GM23338 (cell line): Measurements from ENCODE around the gene RYR2. TPM values are rescaled to one million over a fixed set of nuclear protein-coding genes. Genes with fewer than 3 reads are reported as not detected.

Experiments
- ATAC-seq: fragments of 200-7000 bp; cut with Tn5 transposase; 3 replicates; pipeline ENCODE4 v1.9.1; 2020
- DNase-seq: peaks from one replicate; pipeline ENCODE4 v3.0.0-alpha.2; 2015; ENCODE audit warnings: low spot score
- H2AFZ ChIP-seq: fragments of 200-600 bp; sonication (generic); 2 replicates; pipeline ENCODE4 v1.8.0; 2016; ENCODE audit warnings: antibody characterized with exemption, mild to moderate bottlenecking, moderate library complexity
- H3F3A ChIP-seq: fragments of 200-600 bp; sonication (generic); replicated peaks from 2 replicates; pipeline ENCODE4 v1.8.0; 2017; ENCODE audit warnings: antibody characterized with exemption, mixed run types, low read depth
- H3K27ac ChIP-seq: fragments of 200-600 bp; sonication (generic); 2 replicates; pipeline ENCODE4 v1.6.1; 2016; ENCODE audit warnings: low read depth
- H3K27me3 ChIP-seq: fragments of 200-600 bp; sonication (generic); 2 replicates; pipeline ENCODE4 v1.8.0; 2016; ENCODE audit warnings: mild to moderate bottlenecking, mixed run types, moderate library complexity; ENCODE audit not compliant: insufficient read depth
- H3K36me3 ChIP-seq: fragments of 200-600 bp; sonication (generic); 2 replicates; pipeline ENCODE4 v1.8.0; 2016; ENCODE audit warnings: mild to moderate bottlenecking; ENCODE audit not compliant: insufficient read depth
- H3K4me1 ChIP-seq: fragments of 200-600 bp; sonication (generic); 2 replicates; pipeline ENCODE4 v1.8.0; 2016; ENCODE audit warnings: mild to moderate bottlenecking, moderate library complexity; ENCODE audit not compliant: insufficient read depth
- H3K4me2 ChIP-seq: fragments of 200-600 bp; sonication (generic); 2 replicates; pipeline ENCODE4 v1.7.1; 2017; ENCODE audit warnings: mixed run types
- H3K4me3 ChIP-seq: fragments of 200-600 bp; sonication (generic); 2 replicates; pipeline ENCODE4 v1.6.1; 2016; ENCODE audit warnings: mixed run types
- H3K79me2 ChIP-seq: fragments of 200-600 bp; sonication (generic); replicated peaks from 2 replicates; pipeline ENCODE4 v1.8.0; 2017; ENCODE audit warnings: mild to moderate bottlenecking; ENCODE audit not compliant: insufficient read depth
- H3K9me2 ChIP-seq: fragments of 200-600 bp; sonication (generic); 2 replicates; pipeline ENCODE4 v1.8.0; 2017; ENCODE audit not compliant: insufficient read depth
- H4K20me1 ChIP-seq: fragments of 200-600 bp; sonication (generic); replicated peaks from 2 replicates; pipeline ENCODE4 v1.8.0; 2017; ENCODE audit warnings: mild to moderate bottlenecking; ENCODE audit not compliant: insufficient read depth
- H3K27ac Mint-ChIP-seq: 2 replicates; pipeline ENCODE4 v1.8.0; 2020; ENCODE audit warnings: inconsistent platforms, mild to moderate bottlenecking, moderate library complexity, mixed read lengths
- H3K27me3 Mint-ChIP-seq: 3 replicates; pipeline ENCODE4 v1.8.0; 2022; ENCODE audit warnings: low read depth, mild to moderate bottlenecking, moderate library complexity, mixed read lengths, inconsistent platforms; ENCODE audit not compliant: insufficient read depth, poor library complexity
- H3K36me3 Mint-ChIP-seq: 3 replicates; pipeline ENCODE4 v1.8.0; 2021; ENCODE audit warnings: low read depth, mild to moderate bottlenecking, inconsistent platforms, moderate library complexity, mixed read lengths
- H3K4me1 Mint-ChIP-seq: 3 replicates; pipeline ENCODE4 v1.8.0; 2020; ENCODE audit warnings: mild to moderate bottlenecking, inconsistent platforms, mixed read lengths
- H3K4me3 Mint-ChIP-seq: 3 replicates; pipeline ENCODE4 v1.8.0; 2021; ENCODE audit warnings: moderate library complexity, mild to moderate bottlenecking, inconsistent platforms, mixed read lengths
- H3K9me3 Mint-ChIP-seq: 3 replicates; pipeline ENCODE4 v1.8.0; 2020; ENCODE audit warnings: moderate library complexity, mild to moderate bottlenecking, inconsistent platforms, mixed read lengths
- CREB1 ChIP-seq: fragments of 250-450 bp; sonication (Bioruptor Pico); IDR thresholded peaks from 2 replicates; pipeline ENCODE4 v1.5.0; 2020; ENCODE audit warnings: low read depth, mild to moderate bottlenecking, moderate library complexity
- EZH2 ChIP-seq: fragments of 200-600 bp; sonication (generic); IDR thresholded peaks from one replicate; pipeline ENCODE4 v1.8.0; 2017; ENCODE audit warnings: antibody characterized with exemption, mild to moderate bottlenecking, low read depth; ENCODE audit not compliant: unreplicated experiment
- EZH2phosphoT487 ChIP-seq: fragments of 200-600 bp; sonication (generic); IDR thresholded peaks from one replicate; pipeline ENCODE4 v1.8.1; 2018; ENCODE audit warnings: antibody characterized with exemption; ENCODE audit not compliant: unreplicated experiment
- JUNB ChIP-seq: IDR thresholded peaks from one replicate; pipeline ENCODE4 v1.6.1; 2016; ENCODE audit warnings: antibody characterized with exemption; ENCODE audit not compliant: unreplicated experiment
- NANOG ChIP-seq: IDR thresholded peaks from 2 replicates; pipeline ENCODE4 v1.6.1; 2016; ENCODE audit warnings: antibody characterized with exemption, borderline replicate concordance
- POLR2AphosphoS5 ChIP-seq: IDR thresholded peaks from 2 replicates; pipeline ENCODE4 v1.6.1; 2016; ENCODE audit warnings: antibody characterized with exemption, low read depth
- STAT1 ChIP-seq: IDR thresholded peaks from one replicate; pipeline ENCODE4 v1.6.1; 2016; ENCODE audit warnings: antibody characterized with exemption; ENCODE audit not compliant: unreplicated experiment
- ZNF114 ChIP-seq: fragments of 250-450 bp; sonication (Bioruptor Pico); IDR thresholded peaks from 2 replicates; pipeline ENCODE4 v1.5.0; 2020; ENCODE audit warnings: mild to moderate bottlenecking, moderate library complexity
- ZNF331 ChIP-seq: fragments of 250-450 bp; sonication (Bioruptor Pico); IDR thresholded peaks from 2 replicates; pipeline ENCODE4 v1.5.0; 2020; ENCODE audit warnings: low read depth, mild to moderate bottlenecking, moderate library complexity
- polyA plus RNA-seq: library from polyadenylated mRNA; unstranded; fragments of >200 nt; fragmentation: Nextera tagmentation; extraction: Ambion mirVana; gene quantifications from 2 replicates; pipeline ENCODE4 v1.2.1, GENCODE V29; 2016
- total RNA-seq: library from RNA; depleted of rRNA; stranded (reverse); fragments of >200 nt; shearing (Covaris generic); gene quantifications from 2 replicates; pipeline ENCODE4 v1.2.3, GENCODE V29; 2014
- TF ChIP-seq, protein P1 (sequence below), 2 experiments: fragments of 200-600 bp in 1 of 2; sonication (generic) in 1 of 2; conservative IDR thresholded peaks; 2 replicates each; pipeline versions ENCODE4 v1.5.1 to v1.6.1; 2016 to 2017; ENCODE audit warnings: antibody characterized with exemption in 2 of 2, low read depth in 2 of 2, mild to moderate bottlenecking in 2 of 2, moderate library complexity in 1 of 2
- TF ChIP-seq, protein P2 (sequence below): IDR thresholded peaks from one replicate; pipeline ENCODE4 v1.6.1; 2018; ENCODE audit warnings: antibody characterized with exemption; ENCODE audit not compliant: unreplicated experiment
- TF ChIP-seq, protein P3 (sequence below): IDR thresholded peaks from 2 replicates; pipeline ENCODE4 v1.6.1; 2016; ENCODE audit warnings: antibody characterized with exemption
- TF ChIP-seq, protein P4 (sequence below): fragments of 250-450 bp; sonication (Bioruptor Pico); IDR thresholded peaks from 2 replicates; pipeline ENCODE4 v1.5.0; 2020; ENCODE audit warnings: mild to moderate bottlenecking, moderate library complexity

Gene RYR2
- total and polyA plus RNA-seq, 2 experiments from 2014 or later: 8.9 to 10.0 TPM

DNA sequence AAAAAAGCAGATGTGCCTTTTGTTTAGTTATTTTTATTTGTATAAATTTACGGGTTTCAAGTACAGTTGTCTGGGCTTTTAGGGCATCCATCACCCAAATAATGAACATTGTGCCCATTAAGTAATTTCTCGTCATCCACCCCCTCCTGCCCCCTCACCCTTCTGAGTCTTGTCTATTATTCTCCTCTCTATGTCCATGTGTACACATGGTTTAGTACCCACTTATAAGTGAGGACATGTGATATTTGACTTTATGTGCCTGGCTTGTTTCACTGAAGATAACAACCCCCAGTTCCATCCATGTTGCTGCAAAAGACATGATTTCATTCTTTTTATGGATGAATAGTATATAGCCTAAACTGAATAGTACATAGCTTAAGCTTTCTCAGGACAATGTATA, 659.5 kb downstream of the RYR2 start:
- no peak overlapping the region for H3K27ac Mint-ChIP-seq

More for the DNA sequence above, 659.5 kb downstream of the RYR2 start:
- Histone ChIP-seq H3K27ac (no peak overlapping the region), H3K36me3 (no peaks in the 10 kb centered on the region), H3K4me2 (no peak overlapping the region), H3K27me3 (no peaks in the 10 kb centered on the region), H2AFZ (no peak overlapping the region), H3K4me3 (no peak overlapping the region), H3F3A (no peaks in the 10 kb centered on the region), H4K20me1 (no peaks in the 10 kb centered on the region), H3K79me2 (no peaks in the 10 kb centered on the region), H3K9me2 (no peaks in the 10 kb centered on the region), H3K4me1 (no peaks in the 10 kb centered on the region)
- H3K4me3 Mint-ChIP-seq: no peak overlapping the region
- H3K27me3 Mint-ChIP-seq: no peaks in the 10 kb centered on the region
- ATAC-seq: no peak
- H3K36me3 Mint-ChIP-seq: no peaks in the 10 kb centered on the region
- DNase-seq: no peak
- TF ChIP-seq EZH2phosphoT487 (no peak), NANOG (no peak), EZH2 (no peak), ZNF114 (CRISPR knock-in tag) (no peak), STAT1 (no peak), POLR2AphosphoS5 (no peak), JUNB (no peak), ZNF331 (CRISPR knock-in tag) (no peak), CREB1 (CRISPR knock-in tag) (no peak)
- TF ChIP-seq, protein P1, sequence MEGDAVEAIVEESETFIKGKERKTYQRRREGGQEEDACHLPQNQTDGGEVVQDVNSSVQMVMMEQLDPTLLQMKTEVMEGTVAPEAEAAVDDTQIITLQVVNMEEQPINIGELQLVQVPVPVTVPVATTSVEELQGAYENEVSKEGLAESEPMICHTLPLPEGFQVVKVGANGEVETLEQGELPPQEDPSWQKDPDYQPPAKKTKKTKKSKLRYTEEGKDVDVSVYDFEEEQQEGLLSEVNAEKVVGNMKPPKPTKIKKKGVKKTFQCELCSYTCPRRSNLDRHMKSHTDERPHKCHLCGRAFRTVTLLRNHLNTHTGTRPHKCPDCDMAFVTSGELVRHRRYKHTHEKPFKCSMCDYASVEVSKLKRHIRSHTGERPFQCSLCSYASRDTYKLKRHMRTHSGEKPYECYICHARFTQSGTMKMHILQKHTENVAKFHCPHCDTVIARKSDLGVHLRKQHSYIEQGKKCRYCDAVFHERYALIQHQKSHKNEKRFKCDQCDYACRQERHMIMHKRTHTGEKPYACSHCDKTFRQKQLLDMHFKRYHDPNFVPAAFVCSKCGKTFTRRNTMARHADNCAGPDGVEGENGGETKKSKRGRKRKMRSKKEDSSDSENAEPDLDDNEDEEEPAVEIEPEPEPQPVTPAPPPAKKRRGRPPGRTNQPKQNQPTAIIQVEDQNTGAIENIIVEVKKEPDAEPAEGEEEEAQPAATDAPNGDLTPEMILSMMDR (conservative IDR thresholded peaks at IDR 0.05; ENCODE audit: low read depth in 2 of 2): no peak
- TF ChIP-seq, protein P2, sequence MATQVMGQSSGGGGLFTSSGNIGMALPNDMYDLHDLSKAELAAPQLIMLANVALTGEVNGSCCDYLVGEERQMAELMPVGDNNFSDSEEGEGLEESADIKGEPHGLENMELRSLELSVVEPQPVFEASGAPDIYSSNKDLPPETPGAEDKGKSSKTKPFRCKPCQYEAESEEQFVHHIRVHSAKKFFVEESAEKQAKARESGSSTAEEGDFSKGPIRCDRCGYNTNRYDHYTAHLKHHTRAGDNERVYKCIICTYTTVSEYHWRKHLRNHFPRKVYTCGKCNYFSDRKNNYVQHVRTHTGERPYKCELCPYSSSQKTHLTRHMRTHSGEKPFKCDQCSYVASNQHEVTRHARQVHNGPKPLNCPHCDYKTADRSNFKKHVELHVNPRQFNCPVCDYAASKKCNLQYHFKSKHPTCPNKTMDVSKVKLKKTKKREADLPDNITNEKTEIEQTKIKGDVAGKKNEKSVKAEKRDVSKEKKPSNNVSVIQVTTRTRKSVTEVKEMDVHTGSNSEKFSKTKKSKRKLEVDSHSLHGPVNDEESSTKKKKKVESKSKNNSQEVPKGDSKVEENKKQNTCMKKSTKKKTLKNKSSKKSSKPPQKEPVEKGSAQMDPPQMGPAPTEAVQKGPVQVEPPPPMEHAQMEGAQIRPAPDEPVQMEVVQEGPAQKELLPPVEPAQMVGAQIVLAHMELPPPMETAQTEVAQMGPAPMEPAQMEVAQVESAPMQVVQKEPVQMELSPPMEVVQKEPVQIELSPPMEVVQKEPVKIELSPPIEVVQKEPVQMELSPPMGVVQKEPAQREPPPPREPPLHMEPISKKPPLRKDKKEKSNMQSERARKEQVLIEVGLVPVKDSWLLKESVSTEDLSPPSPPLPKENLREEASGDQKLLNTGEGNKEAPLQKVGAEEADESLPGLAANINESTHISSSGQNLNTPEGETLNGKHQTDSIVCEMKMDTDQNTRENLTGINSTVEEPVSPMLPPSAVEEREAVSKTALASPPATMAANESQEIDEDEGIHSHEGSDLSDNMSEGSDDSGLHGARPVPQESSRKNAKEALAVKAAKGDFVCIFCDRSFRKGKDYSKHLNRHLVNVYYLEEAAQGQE: no peak
- TF ChIP-seq, protein P3, sequence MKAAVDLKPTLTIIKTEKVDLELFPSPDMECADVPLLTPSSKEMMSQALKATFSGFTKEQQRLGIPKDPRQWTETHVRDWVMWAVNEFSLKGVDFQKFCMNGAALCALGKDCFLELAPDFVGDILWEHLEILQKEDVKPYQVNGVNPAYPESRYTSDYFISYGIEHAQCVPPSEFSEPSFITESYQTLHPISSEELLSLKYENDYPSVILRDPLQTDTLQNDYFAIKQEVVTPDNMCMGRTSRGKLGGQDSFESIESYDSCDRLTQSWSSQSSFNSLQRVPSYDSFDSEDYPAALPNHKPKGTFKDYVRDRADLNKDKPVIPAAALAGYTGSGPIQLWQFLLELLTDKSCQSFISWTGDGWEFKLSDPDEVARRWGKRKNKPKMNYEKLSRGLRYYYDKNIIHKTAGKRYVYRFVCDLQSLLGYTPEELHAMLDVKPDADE: no peak
- TF ChIP-seq, protein P4, sequence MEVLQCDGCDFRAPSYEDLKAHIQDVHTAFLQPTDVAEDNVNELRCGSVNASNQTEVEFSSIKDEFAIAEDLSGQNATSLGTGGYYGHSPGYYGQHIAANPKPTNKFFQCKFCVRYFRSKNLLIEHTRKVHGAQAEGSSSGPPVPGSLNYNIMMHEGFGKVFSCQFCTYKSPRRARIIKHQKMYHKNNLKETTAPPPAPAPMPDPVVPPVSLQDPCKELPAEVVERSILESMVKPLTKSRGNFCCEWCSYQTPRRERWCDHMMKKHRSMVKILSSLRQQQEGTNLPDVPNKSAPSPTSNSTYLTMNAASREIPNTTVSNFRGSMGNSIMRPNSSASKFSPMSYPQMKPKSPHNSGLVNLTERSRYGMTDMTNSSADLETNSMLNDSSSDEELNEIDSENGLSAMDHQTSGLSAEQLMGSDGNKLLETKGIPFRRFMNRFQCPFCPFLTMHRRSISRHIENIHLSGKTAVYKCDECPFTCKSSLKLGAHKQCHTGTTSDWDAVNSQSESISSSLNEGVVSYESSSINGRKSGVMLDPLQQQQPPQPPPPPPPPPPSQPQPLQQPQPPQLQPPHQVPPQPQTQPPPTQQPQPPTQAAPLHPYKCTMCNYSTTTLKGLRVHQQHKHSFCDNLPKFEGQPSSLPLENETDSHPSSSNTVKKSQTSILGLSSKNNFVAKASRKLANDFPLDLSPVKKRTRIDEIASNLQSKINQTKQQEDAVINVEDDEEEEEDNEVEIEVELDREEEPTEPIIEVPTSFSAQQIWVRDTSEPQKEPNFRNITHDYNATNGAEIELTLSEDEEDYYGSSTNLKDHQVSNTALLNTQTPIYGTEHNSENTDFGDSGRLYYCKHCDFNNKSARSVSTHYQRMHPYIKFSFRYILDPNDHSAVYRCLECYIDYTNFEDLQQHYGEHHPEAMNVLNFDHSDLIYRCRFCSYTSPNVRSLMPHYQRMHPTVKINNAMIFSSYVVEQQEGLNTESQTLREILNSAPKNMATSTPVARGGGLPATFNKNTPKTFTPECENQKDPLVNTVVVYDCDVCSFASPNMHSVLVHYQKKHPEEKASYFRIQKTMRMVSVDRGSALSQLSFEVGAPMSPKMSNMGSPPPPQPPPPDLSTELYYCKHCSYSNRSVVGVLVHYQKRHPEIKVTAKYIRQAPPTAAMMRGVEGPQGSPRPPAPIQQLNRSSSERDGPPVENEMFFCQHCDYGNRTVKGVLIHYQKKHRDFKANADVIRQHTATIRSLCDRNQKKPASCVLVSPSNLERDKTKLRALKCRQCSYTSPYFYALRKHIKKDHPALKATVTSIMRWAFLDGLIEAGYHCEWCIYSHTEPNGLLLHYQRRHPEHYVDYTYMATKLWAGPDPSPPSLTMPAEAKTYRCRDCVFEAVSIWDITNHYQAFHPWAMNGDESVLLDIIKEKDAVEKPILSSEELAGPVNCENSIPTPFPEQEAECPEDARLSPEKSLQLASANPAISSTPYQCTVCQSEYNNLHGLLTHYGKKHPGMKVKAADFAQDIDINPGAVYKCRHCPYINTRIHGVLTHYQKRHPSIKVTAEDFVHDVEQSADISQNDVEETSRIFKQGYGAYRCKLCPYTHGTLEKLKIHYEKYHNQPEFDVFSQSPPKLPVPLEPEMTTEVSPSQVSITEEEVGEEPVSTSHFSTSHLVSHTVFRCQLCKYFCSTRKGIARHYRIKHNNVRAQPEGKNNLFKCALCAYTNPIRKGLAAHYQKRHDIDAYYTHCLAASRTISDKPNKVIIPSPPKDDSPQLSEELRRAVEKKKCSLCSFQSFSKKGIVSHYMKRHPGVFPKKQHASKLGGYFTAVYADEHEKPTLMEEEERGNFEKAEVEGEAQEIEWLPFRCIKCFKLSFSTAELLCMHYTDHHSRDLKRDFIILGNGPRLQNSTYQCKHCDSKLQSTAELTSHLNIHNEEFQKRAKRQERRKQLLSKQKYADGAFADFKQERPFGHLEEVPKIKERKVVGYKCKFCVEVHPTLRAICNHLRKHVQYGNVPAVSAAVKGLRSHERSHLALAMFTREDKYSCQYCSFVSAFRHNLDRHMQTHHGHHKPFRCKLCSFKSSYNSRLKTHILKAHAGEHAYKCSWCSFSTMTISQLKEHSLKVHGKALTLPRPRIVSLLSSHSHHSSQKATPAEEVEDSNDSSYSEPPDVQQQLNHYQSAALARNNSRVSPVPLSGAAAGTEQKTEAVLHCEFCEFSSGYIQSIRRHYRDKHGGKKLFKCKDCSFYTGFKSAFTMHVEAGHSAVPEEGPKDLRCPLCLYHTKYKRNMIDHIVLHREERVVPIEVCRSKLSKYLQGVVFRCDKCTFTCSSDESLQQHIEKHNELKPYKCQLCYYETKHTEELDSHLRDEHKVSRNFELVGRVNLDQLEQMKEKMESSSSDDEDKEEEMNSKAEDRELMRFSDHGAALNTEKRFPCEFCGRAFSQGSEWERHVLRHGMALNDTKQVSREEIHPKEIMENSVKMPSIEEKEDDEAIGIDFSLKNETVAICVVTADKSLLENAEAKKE (CRISPR knock-in tag): no peak
- peaks cover 5% of the 10 kb centered on the region for H3K4me1 Mint-ChIP-seq
- no peaks in the 10 kb centered on the region for H3K9me3 Mint-ChIP-seq
